GM18511 (cell line): Measurements from ENCODE around the gene UGT1A10.
"Not testable (repeated sequence)": the region's sequence is repeated elsewhere in the genome, so short reads cannot be mapped to it uniquely, and the experiment has no call there.

Source experiments
- ATAC-seq: cut with Tn5 transposase; IDR thresholded peaks from one replicate; pipeline ENCODE4 v1.9.1; 2021; ENCODE audit warnings: mild to moderate bottlenecking, moderate library complexity; ENCODE audit not compliant: unreplicated experiment

The UGT1A10 gene

DNA sequence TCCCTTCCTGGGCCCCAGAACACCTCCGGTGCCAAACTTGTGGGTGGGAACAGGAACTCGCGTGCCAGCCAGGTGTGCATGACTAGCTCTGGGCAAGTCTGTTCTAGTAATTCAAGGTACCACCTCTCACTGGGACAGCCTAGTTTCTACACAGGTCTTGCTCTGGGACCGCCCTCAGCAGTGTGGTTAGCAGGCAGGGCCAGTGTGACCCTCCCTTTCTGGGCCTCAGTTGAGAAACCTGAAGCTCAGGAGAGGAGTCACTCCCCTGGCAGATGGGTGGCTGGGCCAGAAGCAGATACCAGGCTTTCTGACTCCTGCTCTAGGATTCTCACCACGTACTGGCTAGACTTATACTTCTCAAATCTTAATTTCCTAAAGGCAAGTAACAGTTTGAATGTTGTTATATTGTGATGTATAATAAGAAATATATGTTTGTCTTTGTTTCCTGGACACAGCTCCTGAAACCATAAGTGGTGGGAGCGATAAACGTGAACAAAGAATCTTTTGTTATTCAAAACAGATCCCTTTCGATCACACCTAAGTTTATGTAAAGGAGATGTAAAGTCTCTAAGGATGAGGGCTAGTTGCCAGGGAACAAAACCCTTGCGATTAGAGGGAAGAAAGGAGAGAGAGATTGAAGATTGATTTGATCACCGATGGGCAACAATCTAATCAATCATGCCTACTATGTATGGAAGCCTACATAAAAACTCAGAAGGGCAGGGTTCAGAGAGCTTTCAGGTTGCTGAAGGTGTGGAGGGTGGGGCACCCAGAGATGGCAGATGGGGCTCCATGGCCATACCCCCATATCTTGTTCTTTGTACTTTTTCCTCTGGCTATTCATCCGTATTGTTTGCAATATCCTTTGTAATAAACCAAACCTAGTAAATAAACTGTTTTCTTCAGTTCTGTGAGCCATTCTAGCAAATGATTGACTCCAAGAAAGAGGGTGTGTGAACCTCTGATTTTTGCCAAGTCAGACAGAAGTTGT, 55.5 kb downstream of the UGT1A10 start:
- no peak for ATAC-seq

DNA sequence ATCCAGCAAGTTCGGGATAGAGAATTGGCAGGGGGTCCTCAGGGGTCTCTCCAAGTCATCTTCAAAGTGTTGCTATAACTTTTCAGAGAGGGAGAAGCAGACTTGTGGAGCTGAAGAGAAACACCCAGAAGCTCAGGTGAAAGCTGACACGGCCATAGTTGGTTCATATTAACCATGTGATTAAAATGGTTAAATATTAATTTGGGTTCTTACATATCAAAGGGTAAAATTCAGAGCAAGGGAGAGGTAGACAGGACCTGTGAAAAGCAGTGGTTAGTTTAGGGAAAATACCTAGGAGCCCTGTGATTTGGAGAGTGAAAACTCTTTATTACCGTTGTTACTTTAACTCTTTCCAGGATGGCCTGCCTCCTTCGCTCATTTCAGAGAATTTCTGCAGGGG, 56.4 kb downstream of the UGT1A10 start, which contains the start of gene UGT1A6:
Gene UGT1A6, plus strand, starts transcription at position 243 of the 400 bp plus-strand sequence. Its CDS starts 115 bp downstream, at position 358.
- ATAC-seq: no peak

DNA sequence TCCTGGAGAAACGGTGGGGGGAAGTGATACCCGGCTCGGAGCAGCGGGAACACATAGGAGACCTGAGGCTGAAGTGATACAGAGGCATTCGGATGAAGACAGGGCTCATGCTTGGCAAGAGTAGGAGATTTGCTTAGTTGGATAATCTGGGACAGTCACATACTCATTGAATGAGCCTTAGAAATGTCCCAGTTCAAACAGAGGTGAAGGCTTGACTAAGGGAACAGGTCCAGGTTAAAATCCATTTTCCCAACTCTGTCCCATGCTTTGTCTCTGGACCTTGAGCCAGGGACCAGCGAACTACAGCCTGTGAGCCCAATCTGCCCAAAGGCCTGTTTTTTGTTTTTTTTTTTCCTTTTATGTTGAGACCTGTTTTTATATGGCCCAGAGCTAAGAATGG, 57.7 kb downstream of the UGT1A10 start:
- ATAC-seq: no peak

DNA sequence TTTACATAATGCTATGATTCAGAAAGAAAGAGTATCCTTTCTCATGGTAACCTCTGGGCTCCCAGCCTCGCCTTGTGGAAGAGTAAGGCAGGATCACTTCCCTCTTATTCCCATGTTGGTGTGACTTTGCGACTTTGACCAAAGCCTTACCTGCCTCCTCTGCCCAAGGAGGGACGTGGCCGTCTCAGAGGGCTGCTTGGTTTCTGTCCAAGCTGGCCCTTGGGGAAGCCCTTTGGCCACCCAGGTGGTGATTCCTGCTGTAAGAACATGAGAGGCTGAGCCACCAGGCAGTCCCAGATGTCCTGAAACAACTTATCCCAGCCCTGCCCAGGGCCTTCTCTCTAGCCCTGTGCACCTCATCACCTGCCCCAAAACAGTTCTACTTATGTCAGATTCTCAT, 62.5 kb downstream of the UGT1A10 start:
- no peak for ATAC-seq

DNA sequence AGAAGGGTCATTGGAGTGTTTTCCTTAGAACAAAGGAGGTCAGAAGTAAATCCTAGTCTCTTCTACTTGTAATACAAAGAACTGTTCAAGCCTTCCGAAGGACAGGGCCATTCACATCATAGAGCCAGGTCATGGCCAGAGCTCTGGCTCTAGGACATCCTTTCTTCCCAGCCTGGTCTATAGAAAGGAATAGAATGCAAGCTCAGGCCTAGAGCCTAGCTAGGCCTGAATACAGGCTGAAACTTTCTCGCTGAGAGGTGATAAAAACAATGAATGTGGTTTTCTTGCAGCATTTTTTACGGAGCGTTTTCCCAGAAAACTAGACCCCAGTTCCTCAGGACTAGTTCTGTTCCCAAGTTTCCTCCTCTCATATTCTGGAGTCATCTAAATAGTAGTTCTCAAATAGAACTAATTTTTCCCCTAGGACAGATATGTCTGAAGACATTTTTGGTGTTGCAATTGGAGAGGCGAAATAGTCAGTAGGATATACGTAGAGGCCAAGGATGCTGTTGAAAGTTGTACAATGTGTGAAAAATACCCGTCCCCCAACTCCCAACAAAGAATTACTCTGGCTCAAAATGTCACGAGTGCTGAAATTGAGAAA, 63.3 kb downstream of the UGT1A10 start:
- ATAC-seq: no peak

DNA sequence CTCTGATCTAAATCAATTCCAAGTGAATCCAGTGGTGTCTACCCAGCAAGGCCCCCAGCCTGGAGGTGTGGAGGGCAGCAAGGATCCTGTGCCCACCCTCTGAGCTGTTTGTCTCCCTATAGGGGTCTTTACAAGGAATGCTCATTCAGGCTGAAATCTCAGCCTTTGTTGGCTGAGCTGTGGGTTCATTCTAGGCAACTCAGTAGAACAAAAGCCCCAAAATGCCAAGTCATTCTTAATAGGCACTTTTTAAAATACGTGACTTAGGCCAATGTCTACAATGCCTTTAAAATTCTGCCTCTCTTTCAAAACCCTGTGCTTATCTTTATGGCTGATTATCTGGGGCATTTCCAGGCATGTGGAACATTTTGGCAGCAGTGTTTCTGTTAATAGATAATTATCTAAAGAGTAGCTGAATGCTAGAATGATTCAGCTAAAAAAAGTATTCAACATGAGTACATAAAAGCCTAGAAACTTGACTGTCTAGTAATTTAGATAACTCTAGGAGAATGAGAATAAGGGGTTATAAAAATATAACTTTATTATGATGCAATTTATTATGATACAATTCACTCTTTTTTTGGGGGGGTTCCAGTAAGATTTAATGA, 63.9 kb downstream of the UGT1A10 start:
- no peak for ATAC-seq

DNA sequence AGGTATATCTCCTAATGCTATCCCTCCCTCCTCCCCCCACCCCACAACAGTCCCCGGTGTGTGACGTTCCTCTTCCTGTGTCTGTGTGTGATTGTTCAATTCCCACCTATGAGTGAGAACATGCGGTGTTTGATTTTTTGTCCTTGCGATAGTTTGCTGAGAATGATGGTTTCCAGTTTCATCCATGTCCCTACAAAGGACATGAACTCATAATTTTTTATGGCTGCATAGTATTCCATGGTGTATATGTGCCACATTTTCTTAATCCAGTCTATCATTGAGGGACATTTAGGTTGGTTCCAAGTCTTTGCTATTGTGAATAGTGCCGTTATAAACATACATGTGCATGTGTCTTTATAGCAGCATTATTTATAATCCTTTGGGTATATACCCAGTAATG, 64.6 kb downstream of the UGT1A10 start:
- not testable (repeated sequence) for ATAC-seq

DNA sequence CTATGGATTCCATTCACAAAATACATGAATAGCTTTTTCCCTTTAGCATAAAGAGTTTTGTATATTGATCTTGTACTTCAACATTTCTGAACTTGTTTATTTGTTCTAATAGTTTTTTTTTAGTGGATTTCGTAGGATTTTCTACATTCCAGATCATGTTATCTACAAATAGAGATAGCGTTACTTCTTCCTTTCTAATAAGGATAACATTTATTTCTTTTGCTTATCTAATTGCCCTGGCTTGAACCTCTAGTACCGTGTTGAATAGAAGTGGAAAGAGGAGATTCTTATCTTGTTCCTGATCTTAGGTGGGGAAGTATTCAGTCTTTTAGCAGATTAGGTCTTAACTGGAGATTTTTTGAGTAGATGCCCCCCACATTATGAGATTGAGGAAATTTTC, 66.0 kb downstream of the UGT1A10 start:
- ATAC-seq: no peak

DNA sequence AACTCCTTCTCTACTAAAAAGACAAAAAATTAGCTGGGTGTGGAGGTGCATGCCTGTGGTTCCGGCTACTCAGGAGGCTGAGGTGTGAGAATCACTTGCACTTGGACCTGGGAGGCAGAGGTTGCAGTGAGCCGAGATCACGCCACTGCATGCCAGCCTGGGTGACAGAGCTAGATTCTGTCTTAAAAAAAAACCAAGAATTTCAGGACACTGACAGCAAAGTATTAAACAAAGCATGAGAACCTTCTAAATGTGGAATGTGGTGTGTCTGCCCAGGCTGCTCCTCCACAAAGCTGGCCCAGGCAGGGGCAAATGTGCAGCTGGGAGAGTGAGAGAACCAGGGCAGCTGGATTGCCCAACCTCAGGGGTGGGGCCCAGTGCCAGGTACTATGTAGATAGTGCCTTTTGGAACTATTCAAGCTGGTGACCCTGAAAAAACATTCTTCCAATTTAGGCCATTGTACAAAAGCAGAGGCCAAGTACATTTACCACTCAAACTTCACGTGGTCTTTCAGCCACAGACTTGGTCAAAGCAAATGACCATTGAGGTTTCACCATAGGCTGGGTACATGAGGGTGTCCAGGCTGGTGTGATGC, 69.8 kb downstream of the UGT1A10 start:
- ATAC-seq: no peak

DNA sequence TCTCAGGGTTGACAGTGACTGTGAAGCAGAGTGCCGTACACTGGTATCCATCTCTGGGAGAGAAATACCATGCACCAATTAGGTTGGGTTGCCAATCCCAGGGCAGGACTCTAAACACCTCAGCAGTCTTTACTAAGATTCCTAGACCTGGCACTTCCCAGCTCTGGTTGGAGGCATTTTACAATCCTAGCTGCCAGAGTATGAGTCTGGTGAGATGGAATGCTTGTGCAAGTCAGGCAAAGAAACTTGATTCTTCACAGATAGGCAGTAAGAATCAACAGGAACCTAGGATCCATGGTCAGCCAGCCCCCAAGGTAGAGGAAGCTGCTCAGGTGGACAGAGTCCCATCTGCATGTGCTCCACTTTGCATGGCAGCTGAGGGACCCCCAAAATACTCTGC, 70.5 kb downstream of the UGT1A10 start:
- ATAC-seq: no peak

DNA sequence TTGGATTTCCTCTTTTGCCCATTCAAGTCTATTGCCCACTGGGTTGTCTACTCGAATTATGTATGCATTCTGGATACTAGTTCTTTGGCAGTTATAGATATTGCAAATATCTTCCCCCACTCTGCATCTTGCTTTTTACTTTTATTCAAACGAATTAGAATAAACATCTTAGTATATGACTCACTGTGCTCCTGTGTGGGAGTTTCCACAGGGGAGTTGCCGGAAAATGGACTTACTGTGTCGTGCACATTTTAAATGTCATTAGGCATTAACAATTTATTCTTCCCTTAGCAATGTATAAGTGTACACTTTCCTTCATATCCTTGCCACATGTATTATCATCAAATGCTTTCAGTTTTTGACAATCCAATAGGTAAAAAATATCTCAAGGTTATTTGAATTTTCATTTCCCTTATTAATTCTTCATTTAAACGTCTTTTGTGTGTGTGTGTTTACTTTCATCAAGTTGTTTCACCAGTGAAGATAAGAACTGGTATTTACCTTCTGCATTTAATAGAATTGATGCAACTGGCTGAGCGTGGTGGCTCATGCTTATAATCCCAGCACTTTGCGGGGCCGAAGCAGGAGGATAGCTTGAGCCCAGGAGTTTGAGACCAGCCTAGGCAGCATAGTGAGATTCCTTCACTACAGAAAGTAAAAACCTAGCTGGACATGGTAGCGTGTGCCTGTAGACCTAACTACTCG, 71.8 kb downstream of the UGT1A10 start:
- ATAC-seq: no peak

DNA sequence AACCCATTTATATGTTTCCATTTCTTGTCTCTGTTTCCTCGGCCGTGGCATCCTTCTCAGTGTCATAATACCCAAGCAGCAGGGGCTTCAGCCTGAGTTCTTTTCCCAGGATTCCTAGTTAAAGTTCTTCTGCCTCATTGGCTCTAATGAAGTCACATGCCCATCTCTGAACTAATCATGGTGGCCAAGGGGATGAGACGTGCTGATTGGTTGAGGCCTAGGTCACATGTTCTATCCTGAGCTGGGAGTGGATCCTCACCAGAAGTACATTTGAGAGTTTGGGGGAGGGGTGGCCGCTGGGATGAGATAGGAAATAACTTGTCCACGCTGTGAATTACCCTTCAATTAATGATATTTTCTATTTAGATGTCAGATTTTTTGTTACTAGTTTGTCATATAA, 72.7 kb downstream of the UGT1A10 start:
- no peak for ATAC-seq

DNA sequence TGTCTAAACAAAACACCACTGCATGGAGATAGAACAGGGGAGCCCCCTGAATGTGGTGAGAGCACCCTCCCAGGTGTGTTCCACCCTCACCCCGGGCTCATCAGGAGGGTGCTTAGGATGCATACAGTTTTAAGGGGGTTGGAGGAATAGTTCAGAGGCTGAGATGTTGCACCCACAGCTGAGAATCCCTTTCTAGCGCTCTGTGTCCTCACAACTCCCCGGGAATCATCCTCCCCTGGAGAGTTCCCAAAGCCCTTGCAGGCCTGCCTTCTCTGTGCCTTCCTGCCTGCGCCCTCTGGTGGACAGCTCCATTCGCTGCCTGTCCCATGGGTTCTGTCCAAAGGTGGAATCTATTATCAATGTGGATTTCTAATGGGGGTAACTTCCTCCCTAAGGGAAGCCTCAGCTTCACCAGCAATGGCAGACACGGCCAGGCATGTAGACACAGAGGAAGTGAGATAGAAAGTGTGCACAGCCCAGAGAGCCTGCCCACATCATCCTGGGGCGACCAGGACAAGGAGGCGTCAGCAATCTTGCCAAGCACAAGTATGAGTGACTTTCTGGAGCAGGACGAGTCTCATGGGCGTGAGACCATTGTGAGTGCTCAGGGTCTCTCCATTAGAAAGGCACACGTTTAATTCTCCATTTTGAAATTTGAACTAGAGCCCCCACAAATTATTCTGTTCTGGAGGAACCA, 75.2 kb downstream of the UGT1A10 start:
- ATAC-seq: peak; percentile 76

DNA sequence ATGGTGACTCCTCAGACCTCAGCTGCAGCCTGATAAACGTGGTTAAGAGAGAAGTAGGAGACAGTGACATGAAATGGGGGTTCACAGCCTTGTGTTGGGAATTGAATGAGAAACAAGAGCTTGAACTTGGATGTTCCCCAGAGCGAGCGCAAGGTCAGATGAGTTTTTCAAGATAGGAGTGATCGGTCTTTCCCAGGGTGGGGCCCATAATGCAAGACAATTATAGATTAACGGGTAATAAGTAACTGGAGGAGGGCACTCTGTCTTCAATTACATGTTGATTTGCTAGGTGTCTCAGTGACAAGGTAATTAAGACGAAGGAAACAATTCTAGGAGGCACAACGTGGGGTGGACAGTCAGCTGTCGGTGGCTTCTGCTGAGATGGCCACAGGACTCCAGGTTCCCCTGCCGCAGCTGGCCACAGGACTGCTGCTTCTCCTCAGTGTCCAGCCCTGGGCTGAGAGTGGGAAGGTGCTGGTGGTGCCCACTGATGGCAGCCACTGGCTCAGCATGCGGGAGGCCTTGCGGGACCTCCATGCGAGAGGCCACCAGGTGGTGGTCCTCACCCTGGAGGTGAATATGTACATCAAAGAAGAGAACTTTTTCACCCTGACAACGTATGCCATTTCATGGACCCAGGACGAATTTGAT, 76.5 kb downstream of the UGT1A10 start, which contains the start of gene UGT1A5:
Gene UGT1A5, plus strand, starts transcription at position 297 of the 651 bp plus-strand sequence. Its CDS starts 85 bp downstream, at position 382.
- no peak for ATAC-seq

DNA sequence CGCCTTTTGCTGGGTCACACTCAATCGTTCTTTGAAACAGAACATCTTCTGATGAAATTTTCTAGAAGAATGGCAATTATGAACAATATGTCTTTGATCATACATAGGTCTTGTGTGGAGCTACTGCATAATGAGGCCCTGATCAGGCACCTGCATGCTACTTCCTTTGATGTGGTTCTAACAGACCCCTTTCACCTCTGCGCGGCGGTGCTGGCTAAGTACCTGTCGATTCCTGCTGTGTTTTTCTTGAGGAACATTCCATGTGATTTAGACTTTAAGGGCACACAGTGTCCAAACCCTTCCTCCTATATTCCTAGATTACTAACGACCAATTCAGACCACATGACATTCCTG, 77.0 kb downstream of the UGT1A10 start:
- ATAC-seq: no peak

DNA sequence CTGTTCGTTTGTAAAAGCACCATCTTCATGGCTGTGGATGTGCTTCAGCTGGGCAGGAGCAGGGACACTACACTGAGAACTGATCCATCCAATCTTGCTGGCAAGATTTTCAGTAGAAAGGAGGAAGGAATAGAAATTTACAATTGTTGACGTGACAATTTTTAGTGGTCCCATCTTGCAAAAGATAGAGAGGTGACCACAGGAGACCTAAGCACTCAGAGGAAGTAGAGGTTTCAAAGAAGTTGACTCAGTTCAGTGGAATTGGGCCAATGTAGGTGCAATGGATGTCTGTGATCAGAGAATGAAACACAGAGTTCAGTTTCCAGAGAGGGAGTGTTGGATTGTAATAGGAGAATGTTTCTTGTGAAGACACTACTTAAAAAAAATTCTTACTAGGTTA, 77.9 kb downstream of the UGT1A10 start:
- no peak for ATAC-seq

DNA sequence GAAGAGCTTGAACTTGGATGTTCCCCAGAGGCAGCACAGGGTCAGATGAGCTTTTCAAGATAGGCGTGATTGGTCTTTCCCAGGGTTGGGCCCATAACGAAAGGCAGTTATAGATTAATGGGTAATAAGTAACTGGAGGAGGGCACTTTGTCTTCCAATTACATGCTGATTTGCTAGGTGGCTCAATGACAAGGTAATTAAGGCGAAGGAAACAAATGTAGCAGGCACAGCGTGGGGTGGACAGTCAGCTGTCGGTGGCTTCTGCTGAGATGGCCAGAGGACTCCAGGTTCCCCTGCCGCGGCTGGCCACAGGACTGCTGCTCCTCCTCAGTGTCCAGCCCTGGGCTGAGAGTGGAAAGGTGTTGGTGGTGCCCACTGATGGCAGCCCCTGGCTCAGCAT, 82.3 kb downstream of the UGT1A10 start, which contains the start of gene UGT1A4:
Gene UGT1A4, plus strand, starts transcription at position 185 of the 400 bp plus-strand sequence. Its CDS starts 85 bp downstream, at position 270.
- ATAC-seq: no peak

DNA sequence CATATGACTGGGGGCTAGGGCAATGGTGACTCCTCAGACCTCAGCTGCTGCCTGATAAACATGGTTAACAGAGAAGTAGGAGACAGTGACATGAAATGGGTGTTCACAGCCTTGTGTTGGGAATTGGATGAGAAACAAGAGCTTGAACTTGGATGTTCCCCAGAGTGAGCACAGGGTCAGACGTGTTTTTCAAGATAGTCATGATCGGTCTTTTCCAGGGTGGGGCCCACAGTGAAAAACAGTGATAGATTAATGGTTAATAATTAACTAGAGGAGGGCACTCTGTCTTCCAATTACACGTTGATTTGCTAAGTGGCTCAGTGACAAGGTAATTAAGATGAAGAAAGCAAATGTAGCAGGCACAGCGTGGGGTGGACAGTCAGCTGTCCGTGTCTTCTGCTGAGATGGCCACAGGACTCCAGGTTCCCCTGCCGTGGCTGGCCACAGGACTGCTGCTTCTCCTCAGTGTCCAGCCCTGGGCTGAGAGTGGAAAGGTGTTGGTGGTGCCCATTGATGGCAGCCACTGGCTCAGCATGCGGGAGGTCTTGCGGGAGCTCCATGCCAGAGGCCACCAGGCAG, 92.6 kb downstream of the UGT1A10 start, which contains the start of gene UGT1A3:
Gene UGT1A3, plus strand, starts transcription at position 320 of the 579 bp plus-strand sequence. Its CDS starts 85 bp downstream, at position 405.
- ATAC-seq: no peak
